Subcutaneous abdominal adipose tissue (tissue), 5 donors: Measurements from ENCODE around the gene PHF3.
A peak's percentile ranks its signal among the peaks of the same experiment; 100 is the strongest.

Source experiments
- H3K27ac ChIP-seq: one replicate; pipeline ENCODE4 v1.7.0; 2013; ENCODE audit warnings: low read depth, mild to moderate bottlenecking, inconsistent platforms, low read length, moderate library complexity
- H3K27me3 ChIP-seq, 5 donors: one replicate each; pipeline ENCODE4 v1.7.0; 2013; ENCODE audit warnings: low read length in 5 of 5, inconsistent platforms in 1 of 5; ENCODE audit not compliant: control insufficient read depth in 5 of 5, insufficient read depth in 4 of 5
- H3K36me3 ChIP-seq, 5 donors: one replicate each; pipeline ENCODE4 v1.7.0; 2013; ENCODE audit warnings: low read length in 5 of 5; ENCODE audit not compliant: control insufficient read depth in 5 of 5, insufficient read depth in 5 of 5
- H3K4me1 ChIP-seq, 5 donors: one replicate each; pipeline ENCODE4 v1.7.0; 2013; ENCODE audit warnings: low read length in 5 of 5, mild to moderate bottlenecking in 3 of 5, moderate library complexity in 1 of 5; ENCODE audit not compliant: control insufficient read depth in 5 of 5, insufficient read depth in 5 of 5
- H3K4me3 ChIP-seq, 5 donors: one replicate each; pipeline ENCODE4 v1.7.0; 2013; ENCODE audit warnings: low read length in 5 of 5, low read depth in 1 of 5
- H3K9ac ChIP-seq, 5 donors: one replicate each; pipeline ENCODE4 v1.7.0; 2013; ENCODE audit warnings: low read length in 5 of 5, mild to moderate bottlenecking in 4 of 5, moderate library complexity in 3 of 5
- H3K9me3 ChIP-seq, 5 donors: one replicate each; pipeline ENCODE4 v1.7.0; 2013; ENCODE audit warnings: low read length in 5 of 5; ENCODE audit not compliant: control insufficient read depth in 5 of 5
- donor health status: healthy.
- donor health status: healthy.
- donor health status: healthy.
- donor health status: healthy.
- donor health status: healthy.

The PHF3 gene, protein sequence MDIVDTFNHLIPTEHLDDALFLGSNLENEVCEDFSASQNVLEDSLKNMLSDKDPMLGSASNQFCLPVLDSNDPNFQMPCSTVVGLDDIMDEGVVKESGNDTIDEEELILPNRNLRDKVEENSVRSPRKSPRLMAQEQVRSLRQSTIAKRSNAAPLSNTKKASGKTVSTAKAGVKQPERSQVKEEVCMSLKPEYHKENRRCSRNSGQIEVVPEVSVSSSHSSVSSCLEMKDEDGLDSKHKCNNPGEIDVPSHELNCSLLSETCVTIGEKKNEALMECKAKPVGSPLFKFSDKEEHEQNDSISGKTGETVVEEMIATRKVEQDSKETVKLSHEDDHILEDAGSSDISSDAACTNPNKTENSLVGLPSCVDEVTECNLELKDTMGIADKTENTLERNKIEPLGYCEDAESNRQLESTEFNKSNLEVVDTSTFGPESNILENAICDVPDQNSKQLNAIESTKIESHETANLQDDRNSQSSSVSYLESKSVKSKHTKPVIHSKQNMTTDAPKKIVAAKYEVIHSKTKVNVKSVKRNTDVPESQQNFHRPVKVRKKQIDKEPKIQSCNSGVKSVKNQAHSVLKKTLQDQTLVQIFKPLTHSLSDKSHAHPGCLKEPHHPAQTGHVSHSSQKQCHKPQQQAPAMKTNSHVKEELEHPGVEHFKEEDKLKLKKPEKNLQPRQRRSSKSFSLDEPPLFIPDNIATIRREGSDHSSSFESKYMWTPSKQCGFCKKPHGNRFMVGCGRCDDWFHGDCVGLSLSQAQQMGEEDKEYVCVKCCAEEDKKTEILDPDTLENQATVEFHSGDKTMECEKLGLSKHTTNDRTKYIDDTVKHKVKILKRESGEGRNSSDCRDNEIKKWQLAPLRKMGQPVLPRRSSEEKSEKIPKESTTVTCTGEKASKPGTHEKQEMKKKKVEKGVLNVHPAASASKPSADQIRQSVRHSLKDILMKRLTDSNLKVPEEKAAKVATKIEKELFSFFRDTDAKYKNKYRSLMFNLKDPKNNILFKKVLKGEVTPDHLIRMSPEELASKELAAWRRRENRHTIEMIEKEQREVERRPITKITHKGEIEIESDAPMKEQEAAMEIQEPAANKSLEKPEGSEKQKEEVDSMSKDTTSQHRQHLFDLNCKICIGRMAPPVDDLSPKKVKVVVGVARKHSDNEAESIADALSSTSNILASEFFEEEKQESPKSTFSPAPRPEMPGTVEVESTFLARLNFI (N-terminal part only)

DNA sequence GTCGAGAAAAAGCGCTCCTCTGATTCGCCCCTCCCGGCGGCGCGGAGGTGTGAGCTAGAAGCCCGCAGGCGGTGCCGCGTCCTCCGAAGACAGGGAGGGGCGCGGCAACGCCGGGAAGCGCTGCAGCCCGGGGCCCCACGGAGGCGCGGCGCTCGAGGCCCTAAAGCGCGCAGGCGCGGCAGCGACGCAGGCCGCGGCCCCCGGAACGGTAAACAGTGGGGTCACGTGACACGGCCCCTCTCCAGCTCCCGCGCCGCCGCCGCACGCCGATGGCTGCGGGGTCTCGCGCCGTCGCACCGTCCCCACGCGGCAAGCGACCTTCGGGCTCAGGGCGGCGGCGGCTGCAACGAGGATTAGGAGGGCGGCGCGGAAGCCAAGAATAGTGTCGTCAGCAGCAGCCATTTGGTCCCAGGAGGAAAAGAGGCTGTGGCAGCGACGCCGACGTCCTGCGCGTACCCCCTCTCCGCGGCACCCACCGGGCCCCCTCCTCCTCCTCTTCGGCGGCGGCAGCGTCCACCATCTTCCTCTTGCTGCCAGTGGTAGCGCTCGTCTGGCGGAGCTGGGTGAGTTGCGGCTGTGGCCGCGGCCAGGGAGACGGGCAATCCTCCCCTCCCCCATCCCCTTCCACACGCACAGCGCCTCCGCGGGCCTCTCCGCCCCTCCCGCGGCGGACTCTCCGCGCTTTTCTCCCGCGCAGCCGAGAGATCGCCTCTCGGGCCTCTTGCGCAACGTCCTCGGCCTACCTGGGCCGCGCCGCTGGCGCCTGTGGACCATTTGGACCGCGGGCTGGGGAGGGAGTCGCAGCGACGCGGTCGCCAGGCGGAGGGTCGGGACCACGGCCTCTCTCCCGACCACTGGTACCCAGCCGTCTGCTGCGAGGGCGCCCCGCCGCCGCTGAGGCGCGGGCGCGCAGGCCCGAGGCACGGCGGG is at the start of gene PHF3:
PHF3 (plus strand) TSS at position 215 of the 930 bp plus-strand sequence. CDS start 10,750 bp downstream, outside the sequence.
- no peaks in the 10 kb centered on the region for H3K36me3 ChIP-seq
- peak within 1 kb of the TSS; percentile 96 for H3K27ac ChIP-seq
- peak within 1 kb of the TSS; percentile 73 to 96 (median 87) for H3K9ac ChIP-seq
- H3K4me3 ChIP-seq, result peak within 1 kb of the TSS; percentile 90 to 99 (median 94)
- H3K9me3 ChIP-seq, result no peaks in the 10 kb centered on the region
- H3K4me1 ChIP-seq, result peaks cover 0 to 49% (median 38%) of the 10 kb centered on the region in 5 donors
- H3K27me3 ChIP-seq, result no peaks in the 10 kb centered on the region

GRCh38 chr6:63589952-63590411 is 45.6 kb upstream of the PHF3 start:
- no peaks in the 10 kb centered on the region for H3K27me3 ChIP-seq
- H3K9ac ChIP-seq, result no peak overlapping the region
- no peak overlapping the region for H3K4me3 ChIP-seq
- H3K4me1 ChIP-seq, result no peaks in the 10 kb centered on the region
- H3K9me3 ChIP-seq, result no peaks in the 10 kb centered on the region
- H3K27ac ChIP-seq, result no peak overlapping the region
- no peaks in the 10 kb centered on the region for H3K36me3 ChIP-seq

GRCh38 chr6:63592886-63593285 is 42.7 kb upstream of the PHF3 start:
- H3K9me3 ChIP-seq, result no peaks in the 10 kb centered on the region
- H3K9ac ChIP-seq, result no peak overlapping the region
- H3K4me1 ChIP-seq, result peaks cover 0 to 2% (median 2%) of the 10 kb centered on the region in 5 donors
- no peaks in the 10 kb centered on the region for H3K36me3 ChIP-seq
- no peak overlapping the region for H3K4me3 ChIP-seq
- no peaks in the 10 kb centered on the region for H3K27me3 ChIP-seq
- no peak overlapping the region for H3K27ac ChIP-seq

DNA sequence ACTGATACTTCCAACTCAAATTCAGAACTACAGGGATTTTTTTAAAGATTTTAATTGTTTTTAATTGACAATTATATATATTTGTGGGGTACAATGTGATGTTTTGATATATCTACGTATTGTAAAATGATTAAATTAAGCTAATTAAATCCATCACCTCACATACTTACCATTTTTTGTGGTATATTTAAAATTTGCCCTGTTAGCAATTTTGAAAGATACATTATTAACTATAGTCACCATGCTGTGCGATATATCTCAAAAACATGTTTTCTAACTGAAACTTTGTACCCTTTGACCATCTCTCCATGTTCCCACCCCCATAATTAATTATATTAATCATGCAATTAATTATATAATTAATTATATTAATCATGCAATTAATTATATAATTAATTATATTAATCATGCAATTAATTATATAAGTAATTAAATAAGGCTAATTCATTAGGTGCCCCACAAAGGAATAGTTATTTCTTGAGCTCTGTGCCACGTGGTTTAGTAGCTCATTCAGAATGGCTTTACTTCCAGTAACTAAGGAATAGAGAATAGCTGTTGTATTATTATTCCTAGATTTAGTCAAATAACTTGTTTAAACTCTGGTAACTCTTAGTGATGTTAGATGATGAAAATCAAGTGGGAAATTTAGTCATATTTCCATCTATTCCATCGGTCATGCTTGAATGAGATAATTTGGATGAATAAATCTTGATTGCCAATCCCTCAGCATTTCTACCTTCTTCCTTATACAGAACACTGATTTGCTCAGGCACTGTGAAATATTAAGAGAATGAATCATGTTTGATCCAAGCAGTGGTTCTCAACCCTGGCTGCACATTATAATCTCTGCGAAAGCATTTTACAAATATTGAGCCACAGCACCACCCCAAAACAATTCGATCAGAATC is 38.2 kb upstream of the PHF3 start:
- H3K4me1 ChIP-seq, result peaks cover 0 to 10% (median 8%) of the 10 kb centered on the region in 5 donors
- H3K36me3 ChIP-seq, result no peaks in the 10 kb centered on the region
- H3K4me3 ChIP-seq, result peak overlapping the region; percentile 58 to 90 (median 82)
- H3K9ac ChIP-seq, result peak overlapping the region in 1 of 5 donors; percentile 15
- no peaks in the 10 kb centered on the region for H3K9me3 ChIP-seq
- H3K27ac ChIP-seq, result no peak overlapping the region
- H3K27me3 ChIP-seq, result no peaks in the 10 kb centered on the region

DNA sequence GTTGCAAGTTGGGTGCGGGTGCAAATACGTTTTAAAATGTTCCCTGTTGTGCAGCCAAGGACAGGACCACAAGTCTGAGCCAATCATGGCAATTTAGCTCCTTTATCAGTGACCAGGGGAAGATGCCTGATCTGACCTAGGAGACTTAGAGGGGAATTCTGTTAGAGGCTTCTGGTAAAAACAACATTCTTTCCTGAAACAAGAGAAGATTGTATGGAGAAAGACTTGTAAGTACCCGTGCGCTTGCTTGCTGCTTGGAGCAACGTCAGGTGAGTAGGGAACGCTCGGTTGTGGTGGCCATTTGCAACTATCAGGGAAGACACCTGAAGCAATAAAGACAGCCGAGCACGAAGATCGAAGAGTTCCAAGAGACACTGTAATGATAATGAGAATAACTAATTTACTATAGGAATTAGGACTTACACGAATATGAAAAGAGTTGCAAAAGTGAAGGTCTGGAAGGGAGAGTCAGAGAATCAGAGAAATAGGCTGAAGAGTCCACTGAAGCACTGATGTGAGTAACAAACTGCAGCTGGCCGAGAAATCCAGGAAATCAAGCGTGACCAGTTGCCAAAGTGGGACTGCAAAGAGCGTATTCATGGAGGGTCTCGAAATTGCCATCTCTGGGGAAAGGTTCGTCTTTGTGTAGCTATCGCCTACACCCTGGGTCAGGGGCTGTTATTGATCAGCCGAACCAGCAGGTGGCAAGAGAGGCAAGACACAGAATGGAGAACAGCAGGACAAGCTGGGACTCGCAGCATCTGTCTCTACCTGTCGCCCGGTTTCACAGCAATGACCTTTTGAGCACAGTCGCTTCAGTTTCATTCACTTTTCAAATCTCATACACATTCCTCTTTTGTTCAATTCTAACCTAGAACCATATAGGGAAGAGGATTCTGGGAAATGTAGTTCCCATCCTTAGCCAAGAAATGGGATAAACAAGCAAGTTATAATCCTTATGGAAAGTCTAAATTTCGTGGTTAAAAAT is 37.3 kb upstream of the PHF3 start:
- H3K4me1 ChIP-seq, result peaks cover 0 to 10% (median 8%) of the 10 kb centered on the region in 5 donors
- no peak overlapping the region for H3K27ac ChIP-seq

DNA sequence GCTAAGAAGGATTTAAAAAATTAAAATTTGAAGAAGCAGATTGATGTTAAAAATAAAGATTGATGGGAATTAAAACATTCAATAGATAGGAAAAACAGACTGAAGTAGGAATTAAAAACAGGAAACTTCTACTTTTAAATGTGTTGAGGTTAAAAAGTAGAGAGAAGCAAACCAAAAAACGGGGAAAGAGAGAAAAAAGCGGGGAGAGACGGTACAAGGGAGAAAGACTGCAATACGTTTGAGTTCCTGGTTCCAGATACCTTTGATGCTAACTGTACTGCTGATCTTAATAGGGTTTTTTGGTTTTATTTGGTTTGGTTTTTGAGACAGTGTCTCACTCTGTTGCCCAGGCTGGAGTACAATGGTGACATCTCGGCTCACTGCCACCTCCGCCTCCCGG is 36.4 kb upstream of the PHF3 start:
- no peaks in the 10 kb centered on the region for H3K27me3 ChIP-seq
- H3K9me3 ChIP-seq, result no peaks in the 10 kb centered on the region
- H3K36me3 ChIP-seq, result no peaks in the 10 kb centered on the region
- H3K4me1 ChIP-seq, result peaks cover 0 to 10% (median 8%) of the 10 kb centered on the region in 5 donors
- no peak overlapping the region for H3K9ac ChIP-seq
- no peak overlapping the region for H3K4me3 ChIP-seq
- H3K27ac ChIP-seq, result no peak overlapping the region

More for the DNA sequence above, 37.3 kb upstream of the PHF3 start:
- Histone ChIP-seq H3K36me3 (no peaks in the 10 kb centered on the region), H3K9ac (peak overlapping the region in 4 of 5 donors; percentile 15 to 68 (median 67)), H3K9me3 (no peaks in the 10 kb centered on the region), H3K27me3 (no peaks in the 10 kb centered on the region), H3K4me3 (peak overlapping the region; percentile 58 to 90 (median 82))

DNA sequence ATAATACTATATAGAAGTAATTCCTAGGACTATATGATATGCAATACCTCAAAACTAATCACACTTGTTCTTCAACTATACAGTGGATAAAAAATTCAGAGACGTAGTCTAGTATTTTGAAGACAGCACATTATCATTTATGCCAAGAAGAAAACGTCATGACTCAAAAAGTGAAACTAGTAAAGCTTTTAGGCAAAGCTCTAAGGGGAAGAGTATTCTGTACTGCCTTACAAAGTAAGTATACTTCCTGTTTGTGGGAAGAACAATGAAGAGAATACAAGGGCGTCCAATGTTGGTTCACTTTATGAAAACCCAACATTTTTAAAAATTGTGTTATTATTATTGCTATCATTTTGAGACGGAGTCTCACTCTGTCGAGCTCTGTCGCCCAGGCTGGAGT is 35.5 kb upstream of the PHF3 start:
- H3K9me3 ChIP-seq, result no peaks in the 10 kb centered on the region
- no peaks in the 10 kb centered on the region for H3K27me3 ChIP-seq
- H3K4me1 ChIP-seq, result peaks cover 0 to 10% (median 8%) of the 10 kb centered on the region in 5 donors

DNA sequence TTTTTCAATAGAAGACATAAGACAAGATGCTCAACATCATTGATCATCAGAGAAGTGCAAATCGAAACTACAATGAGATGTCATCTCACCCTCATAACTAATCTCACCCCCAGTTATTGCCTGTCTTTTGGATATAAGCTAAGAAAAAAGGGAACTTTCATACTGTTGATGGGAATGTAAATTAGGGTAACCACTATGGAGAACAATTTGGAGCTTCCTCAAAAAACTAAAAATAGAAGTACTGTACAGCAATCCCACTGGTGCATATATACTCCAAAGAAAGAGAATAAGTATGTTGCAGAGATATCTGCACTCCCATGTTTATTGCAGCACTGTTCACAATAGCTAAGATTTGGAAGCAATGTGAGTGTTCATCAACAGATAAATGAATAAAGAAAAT is 26.4 kb upstream of the PHF3 start:
- H3K4me1 ChIP-seq, result no peaks in the 10 kb centered on the region
- H3K9ac ChIP-seq, result no peak overlapping the region

More for the DNA sequence above, 35.5 kb upstream of the PHF3 start:
- H3K4me3 ChIP-seq, result no peak overlapping the region
- no peaks in the 10 kb centered on the region for H3K36me3 ChIP-seq
- no peak overlapping the region for H3K9ac ChIP-seq
- no peak overlapping the region for H3K27ac ChIP-seq

More for the DNA sequence above, 26.4 kb upstream of the PHF3 start:
- H3K27ac ChIP-seq, result no peak overlapping the region
- H3K4me3 ChIP-seq, result no peak overlapping the region
- no peaks in the 10 kb centered on the region for H3K36me3 ChIP-seq
- H3K27me3 ChIP-seq, result no peaks in the 10 kb centered on the region
- no peaks in the 10 kb centered on the region for H3K9me3 ChIP-seq
